WTC11 (cell line): Measurements from ENCODE around the gene LRMDA. TPM values are rescaled to one million over a fixed set of nuclear protein-coding genes. Genes with fewer than 3 reads are reported as not detected.

ENCODE experiments used
- ATAC-seq: fragments of 200-7000 bp; cut with Tn5 transposase; 2 replicates; pipeline ENCODE4 v1.10.0; 2021; ENCODE audit warnings: mild to moderate bottlenecking, moderate library complexity
- CTCF ChIA-PET: fragments of 300-600 bp; sonication (Branson Sonifier 250); formaldehyde crosslinking; loops from one replicate; lab custom pipeline; 2021; ENCODE audit warnings: antibody characterized with exemption; lab: Charles Lee
- POLR2A ChIA-PET: fragments of 350-600 bp; sonication (Branson Sonifier 250); formaldehyde crosslinking; loops from one replicate; lab custom pipeline; 2021; ENCODE audit warnings: antibody characterized with exemption; lab: Charles Lee
- DNase-seq: peaks from one replicate; pipeline ENCODE4 v3.0.0; 2021; ENCODE audit warnings: low spot score
- H3K27ac Mint-ChIP-seq: 2 replicates; pipeline ENCODE4 v1.8.0; 2021; ENCODE audit warnings: mixed read lengths
- H3K27me3 Mint-ChIP-seq: 2 replicates; pipeline ENCODE4 v1.8.0; 2021; ENCODE audit warnings: low read depth, mild to moderate bottlenecking, moderate library complexity, mixed read lengths
- H3K36me3 Mint-ChIP-seq: 2 replicates; pipeline ENCODE4 v1.8.0; 2021; ENCODE audit warnings: mixed read lengths
- H3K4me1 Mint-ChIP-seq: 2 replicates; pipeline ENCODE4 v1.8.0; 2022; ENCODE audit warnings: mixed read lengths
- H3K4me3 Mint-ChIP-seq: 2 replicates; pipeline ENCODE4 v1.8.0; 2021; ENCODE audit warnings: mild to moderate bottlenecking, moderate library complexity, mixed read lengths
- H3K9me3 Mint-ChIP-seq: 2 replicates; pipeline ENCODE4 v1.8.0; 2021; ENCODE audit warnings: mixed read lengths
- ATF1 ChIP-seq: sonication (generic); formaldehyde crosslinking; IDR thresholded peaks from 2 replicates; pipeline ENCODE4 v1.8.1; 2023; ENCODE audit warnings: mild to moderate bottlenecking, moderate library complexity, missing genetic modification reagents
- ATF3 ChIP-seq: sonication (generic); formaldehyde crosslinking; conservative IDR thresholded peaks from 2 replicates; pipeline ENCODE4 v1.8.1; 2022; ENCODE audit warnings: mild to moderate bottlenecking, missing genetic modification reagents
- CTCF ChIP-seq: fragments of 200-600 bp; IDR thresholded peaks from 2 replicates; pipeline ENCODE4 v1.8.0; 2022; ENCODE audit warnings: antibody characterized with exemption
- ERG ChIP-seq: fragments of 250-450 bp; sonication (Bioruptor Pico); IDR thresholded peaks from 2 replicates; pipeline ENCODE4 v1.8.0; 2021; ENCODE audit warnings: mild to moderate bottlenecking
- FOXP1 ChIP-seq: sonication (generic); formaldehyde crosslinking; IDR thresholded peaks from 2 replicates; pipeline ENCODE4 v1.8.0; 2022; ENCODE audit warnings: missing genetic modification reagents, mild to moderate bottlenecking, moderate library complexity, borderline replicate concordance
- GTF2I ChIP-seq: fragments of 250-450 bp; sonication (Bioruptor Pico); conservative IDR thresholded peaks from 2 replicates; pipeline ENCODE4 v1.4.0; 2021; ENCODE audit warnings: mild to moderate bottlenecking
- IRF2 ChIP-seq: sonication (generic); formaldehyde crosslinking; IDR thresholded peaks from 2 replicates; pipeline ENCODE4 v1.8.0; 2022; ENCODE audit warnings: low read depth, missing genetic modification reagents, borderline replicate concordance
- JUN ChIP-seq: sonication (generic); formaldehyde crosslinking; IDR thresholded peaks from 2 replicates; pipeline ENCODE4 v1.8.0; 2023; ENCODE audit warnings: mild to moderate bottlenecking, missing genetic modification reagents
- NR1H2 ChIP-seq: sonication (generic); formaldehyde crosslinking; IDR thresholded peaks from 2 replicates; pipeline ENCODE4 v1.9.0; 2021; ENCODE audit warnings: mild to moderate bottlenecking, moderate library complexity, missing genetic modification reagents
- NR2C2 ChIP-seq: sonication (generic); formaldehyde crosslinking; IDR thresholded peaks from 2 replicates; pipeline ENCODE4 v1.8.0; 2022; ENCODE audit warnings: mild to moderate bottlenecking, missing genetic modification reagents
- NR3C1 ChIP-seq: sonication (generic); formaldehyde crosslinking; conservative IDR thresholded peaks from 2 replicates; pipeline ENCODE4 v1.8.1; 2023; ENCODE audit warnings: low read depth, mild to moderate bottlenecking, missing genetic modification reagents
- PRRX2 ChIP-seq: fragments of 250-450 bp; sonication (Bioruptor Pico); IDR thresholded peaks from 2 replicates; pipeline ENCODE4 v1.8.0; 2021; ENCODE audit warnings: mild to moderate bottlenecking
- RORB ChIP-seq: fragments of 250-450 bp; sonication (Bioruptor Pico); IDR thresholded peaks from 2 replicates; pipeline ENCODE4 v1.9.0; 2021; ENCODE audit warnings: mild to moderate bottlenecking
- SMAD4 ChIP-seq: sonication (generic); formaldehyde crosslinking; IDR thresholded peaks from 2 replicates; pipeline ENCODE4 v1.8.0; 2022; ENCODE audit warnings: mild to moderate bottlenecking, missing genetic modification reagents
- TEAD4 ChIP-seq: sonication (generic); formaldehyde crosslinking; IDR thresholded peaks from 2 replicates; pipeline ENCODE4 v1.8.0; 2022; ENCODE audit warnings: mild to moderate bottlenecking, missing genetic modification reagents
- TP53 ChIP-seq: sonication (generic); formaldehyde crosslinking; IDR thresholded peaks from 2 replicates; pipeline ENCODE4 v1.8.1; 2023; ENCODE audit warnings: mild to moderate bottlenecking, missing genetic modification reagents
- USF1 ChIP-seq: sonication (generic); formaldehyde crosslinking; IDR thresholded peaks from 2 replicates; pipeline ENCODE4 v1.8.0; 2022; ENCODE audit warnings: mild to moderate bottlenecking, missing genetic modification reagents
- ZNF317 ChIP-seq: sonication (generic); formaldehyde crosslinking; IDR thresholded peaks from 2 replicates; pipeline ENCODE4 v1.8.1; 2023; ENCODE audit warnings: low read depth, mild to moderate bottlenecking, moderate library complexity, missing genetic modification reagents, borderline replicate concordance
- ZNF416 ChIP-seq: fragments of 250-450 bp; sonication (Bioruptor Pico); IDR thresholded peaks from 2 replicates; pipeline ENCODE4 v1.9.0; 2021; ENCODE audit warnings: mild to moderate bottlenecking, inconsistent platforms
- ZNF423 ChIP-seq: fragments of 250-450 bp; sonication (Bioruptor Pico); IDR thresholded peaks from 2 replicates; pipeline ENCODE4 v2.1.2; 2022; ENCODE audit warnings: mild to moderate bottlenecking, moderate library complexity
- total RNA-seq: library from RNA; stranded (reverse); gene quantifications from 3 replicates; pipeline ENCODE4 v1.2.3, GENCODE V29; 2021
- TF ChIP-seq, protein P1 (sequence below): sonication (generic); formaldehyde crosslinking; IDR thresholded peaks from 2 replicates; pipeline ENCODE4 v1.8.1; 2023; ENCODE audit warnings: mild to moderate bottlenecking, moderate library complexity, missing genetic modification reagents
- TF ChIP-seq, protein P2 (sequence below): sonication (generic); formaldehyde crosslinking; conservative IDR thresholded peaks from 2 replicates; pipeline ENCODE4 v1.8.1; 2023; ENCODE audit warnings: mild to moderate bottlenecking, low read depth, missing genetic modification reagents, moderate library complexity

LRMDA gene
- total RNA-seq, 1 experiment from 2014 or later, result 0.92 TPM

DNA sequence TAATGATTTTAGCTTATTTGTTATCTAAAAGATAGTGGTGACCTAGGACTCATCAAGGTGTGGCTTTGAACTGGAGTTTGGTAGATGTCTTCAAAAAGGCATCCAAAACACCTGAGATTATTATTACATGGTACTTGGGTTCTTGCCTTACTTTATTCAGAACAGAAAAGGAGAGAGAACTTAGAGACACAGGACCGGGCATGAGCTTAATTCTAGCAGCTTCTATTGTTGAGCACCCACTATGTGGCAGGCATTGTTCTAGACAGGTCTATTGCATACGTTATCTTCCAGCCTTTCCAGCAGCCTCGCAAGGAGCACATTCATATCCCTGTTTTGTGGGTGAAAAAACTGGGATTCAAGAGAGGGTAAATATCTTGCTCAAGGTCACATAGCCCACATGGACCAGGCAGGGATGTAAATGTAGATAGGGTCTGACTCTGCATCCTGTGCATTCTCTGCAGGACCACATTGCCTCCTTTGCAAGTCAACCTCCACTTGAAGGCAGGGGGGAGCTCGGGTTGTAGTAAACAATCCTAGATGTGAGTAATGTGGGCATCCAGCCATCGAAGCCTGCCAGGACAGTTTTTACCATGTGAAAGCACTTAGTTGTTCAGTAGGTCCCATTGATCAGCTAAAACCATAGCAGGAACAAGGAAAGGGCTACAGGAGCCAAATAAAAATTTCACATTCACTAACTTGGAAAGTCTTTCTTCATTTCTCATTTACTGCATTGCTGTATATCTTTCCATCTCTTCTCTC is 551.4 kb downstream of the LRMDA start:
- TF ChIP-seq PRRX2 (no peak), SMAD4 (CRISPR knock-in tag) (no peak), GTF2I (CRISPR knock-in tag) (no peak), NR3C1 (no peak)
- CTCF ChIA-PET, result no interaction called here
- DNase-seq (no peak), ATAC-seq (no peak)
- Mint-ChIP-seq H3K27me3 (no peaks in the 10 kb centered on the region), H3K4me3 (no peak overlapping the region), H3K36me3 (no peaks in the 10 kb centered on the region), H3K27ac (no peak overlapping the region), H3K4me1 (peaks cover 13% of the 10 kb centered on the region), H3K9me3 (no peaks in the 10 kb centered on the region)
- POLR2A ChIA-PET, result no interaction called here

GRCh38 chr10:75984067-75984466 is 552.6 kb downstream of the LRMDA start:
- Mint-ChIP-seq H3K9me3 (no peaks in the 10 kb centered on the region), H3K27ac (no peak overlapping the region), H3K4me3 (no peak overlapping the region), H3K36me3 (no peaks in the 10 kb centered on the region), H3K27me3 (no peaks in the 10 kb centered on the region), H3K4me1 (peaks cover 9% of the 10 kb centered on the region)
- TF ChIP-seq ZNF416 (CRISPR knock-in tag), result no peak
- no peak for TF ChIP-seq ZNF423 (CRISPR knock-in tag)
- no peak for TF ChIP-seq IRF2 (CRISPR knock-in tag)
- TF ChIP-seq ERG (CRISPR knock-in tag), result no peak
- TF ChIP-seq TP53, result no peak
- TF ChIP-seq TEAD4 (CRISPR knock-in tag), result no peak
- no peak for TF ChIP-seq ATF3 (CRISPR knock-in tag)
- TF ChIP-seq CTCF, result no peak
- DNase-seq (no peak), ATAC-seq (no peak)
- CTCF ChIA-PET, result interaction anchor here (0.6 kb wide), 1 partner anchor 1055 kb away, joined by 3 read pairs; no protein-coding TSS in a partner anchor
- POLR2A ChIA-PET, result no interaction called here

GRCh38 chr10:75987616-75988015 is 556.2 kb downstream of the LRMDA start:
- POLR2A ChIA-PET, result no interaction called here
- Mint-ChIP-seq H3K4me3 (no peak overlapping the region), H3K4me1 (peaks cover 9% of the 10 kb centered on the region), H3K9me3 (no peaks in the 10 kb centered on the region), H3K27ac (no peak overlapping the region), H3K36me3 (no peaks in the 10 kb centered on the region), H3K27me3 (no peaks in the 10 kb centered on the region)
- ATAC-seq (no peak), DNase-seq (no peak)
- CTCF ChIA-PET, result no interaction called here
- TF ChIP-seq ATF1 (CRISPR knock-in tag), result no peak
- TF ChIP-seq ZNF317 (CRISPR knock-in tag), result no peak
- TF ChIP-seq, protein P1, sequence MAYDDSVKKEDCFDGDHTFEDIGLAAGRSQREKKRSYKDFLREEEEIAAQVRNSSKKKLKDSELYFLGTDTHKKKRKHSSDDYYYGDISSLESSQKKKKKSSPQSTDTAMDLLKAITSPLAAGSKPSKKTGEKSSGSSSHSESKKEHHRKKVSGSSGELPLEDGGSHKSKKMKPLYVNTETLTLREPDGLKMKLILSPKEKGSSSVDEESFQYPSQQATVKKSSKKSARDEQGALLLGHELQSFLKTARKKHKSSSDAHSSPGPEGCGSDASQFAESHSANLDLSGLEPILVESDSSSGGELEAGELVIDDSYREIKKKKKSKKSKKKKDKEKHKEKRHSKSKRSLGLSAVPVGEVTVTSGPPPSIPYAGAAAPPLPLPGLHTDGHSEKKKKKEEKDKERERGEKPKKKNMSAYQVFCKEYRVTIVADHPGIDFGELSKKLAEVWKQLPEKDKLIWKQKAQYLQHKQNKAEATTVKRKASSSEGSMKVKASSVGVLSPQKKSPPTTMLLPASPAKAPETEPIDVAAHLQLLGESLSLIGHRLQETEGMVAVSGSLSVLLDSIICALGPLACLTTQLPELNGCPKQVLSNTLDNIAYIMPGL (CRISPR knock-in tag), result no peak
- TF ChIP-seq FOXP1, result no peak
- no peak for TF ChIP-seq RORB (CRISPR knock-in tag)
- TF ChIP-seq, protein P2, sequence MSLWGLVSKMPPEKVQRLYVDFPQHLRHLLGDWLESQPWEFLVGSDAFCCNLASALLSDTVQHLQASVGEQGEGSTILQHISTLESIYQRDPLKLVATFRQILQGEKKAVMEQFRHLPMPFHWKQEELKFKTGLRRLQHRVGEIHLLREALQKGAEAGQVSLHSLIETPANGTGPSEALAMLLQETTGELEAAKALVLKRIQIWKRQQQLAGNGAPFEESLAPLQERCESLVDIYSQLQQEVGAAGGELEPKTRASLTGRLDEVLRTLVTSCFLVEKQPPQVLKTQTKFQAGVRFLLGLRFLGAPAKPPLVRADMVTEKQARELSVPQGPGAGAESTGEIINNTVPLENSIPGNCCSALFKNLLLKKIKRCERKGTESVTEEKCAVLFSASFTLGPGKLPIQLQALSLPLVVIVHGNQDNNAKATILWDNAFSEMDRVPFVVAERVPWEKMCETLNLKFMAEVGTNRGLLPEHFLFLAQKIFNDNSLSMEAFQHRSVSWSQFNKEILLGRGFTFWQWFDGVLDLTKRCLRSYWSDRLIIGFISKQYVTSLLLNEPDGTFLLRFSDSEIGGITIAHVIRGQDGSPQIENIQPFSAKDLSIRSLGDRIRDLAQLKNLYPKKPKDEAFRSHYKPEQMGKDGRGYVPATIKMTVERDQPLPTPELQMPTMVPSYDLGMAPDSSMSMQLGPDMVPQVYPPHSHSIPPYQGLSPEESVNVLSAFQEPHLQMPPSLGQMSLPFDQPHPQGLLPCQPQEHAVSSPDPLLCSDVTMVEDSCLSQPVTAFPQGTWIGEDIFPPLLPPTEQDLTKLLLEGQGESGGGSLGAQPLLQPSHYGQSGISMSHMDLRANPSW (CRISPR knock-in tag), result no peak
- no peak for TF ChIP-seq USF1 (CRISPR knock-in tag)
- TF ChIP-seq JUN (CRISPR knock-in tag), result no peak
- no peak for TF ChIP-seq NR1H2 (CRISPR knock-in tag)
- no peak for TF ChIP-seq CTCF
- no peak for TF ChIP-seq NR2C2 (CRISPR knock-in tag)
